ENCODE measurements around the gene S100G.

DNA sequence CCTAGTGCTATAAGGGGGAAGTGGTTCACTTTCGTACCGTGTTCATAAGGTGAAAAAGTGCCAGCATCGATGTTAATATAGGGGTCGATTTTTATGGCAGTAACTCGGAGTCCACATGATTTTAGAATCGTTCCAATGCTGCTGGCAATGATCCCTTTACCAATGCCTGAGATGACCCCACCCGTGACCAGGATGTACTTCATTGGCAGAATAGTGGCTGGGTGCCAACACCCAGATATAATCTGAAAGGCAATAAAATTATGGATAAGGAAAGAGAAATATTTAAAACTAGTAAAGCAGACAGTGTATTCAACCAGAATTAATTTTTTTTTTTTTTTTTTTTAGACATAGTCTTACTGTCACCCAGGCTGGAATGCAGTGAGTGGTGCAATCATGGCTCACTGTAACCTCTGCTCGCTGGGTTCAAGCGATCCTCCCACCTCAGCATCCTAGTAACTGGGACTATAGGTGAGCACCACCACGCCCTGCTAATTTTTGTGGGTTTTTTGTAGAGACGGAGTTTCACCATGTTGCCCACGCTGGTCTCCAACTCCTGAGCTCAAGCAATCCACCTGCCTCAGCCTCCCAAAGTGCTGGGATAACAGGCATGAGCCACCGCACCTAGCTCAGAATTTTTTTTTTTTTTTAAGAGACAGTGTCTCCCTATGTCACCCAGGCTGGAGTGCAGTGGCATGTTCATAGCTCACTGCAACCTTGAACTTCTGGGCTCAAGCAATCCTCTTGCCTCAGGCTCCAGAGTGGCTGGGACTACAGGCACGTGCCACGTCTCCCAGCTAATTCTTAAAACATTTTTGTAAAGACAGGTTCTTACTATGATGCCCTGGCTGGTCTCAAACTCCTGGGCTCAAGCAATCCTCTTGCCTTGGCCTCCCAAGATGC is 53.0 kb downstream of the S100G start:
- TF ChIP-seq, protein P1, sequence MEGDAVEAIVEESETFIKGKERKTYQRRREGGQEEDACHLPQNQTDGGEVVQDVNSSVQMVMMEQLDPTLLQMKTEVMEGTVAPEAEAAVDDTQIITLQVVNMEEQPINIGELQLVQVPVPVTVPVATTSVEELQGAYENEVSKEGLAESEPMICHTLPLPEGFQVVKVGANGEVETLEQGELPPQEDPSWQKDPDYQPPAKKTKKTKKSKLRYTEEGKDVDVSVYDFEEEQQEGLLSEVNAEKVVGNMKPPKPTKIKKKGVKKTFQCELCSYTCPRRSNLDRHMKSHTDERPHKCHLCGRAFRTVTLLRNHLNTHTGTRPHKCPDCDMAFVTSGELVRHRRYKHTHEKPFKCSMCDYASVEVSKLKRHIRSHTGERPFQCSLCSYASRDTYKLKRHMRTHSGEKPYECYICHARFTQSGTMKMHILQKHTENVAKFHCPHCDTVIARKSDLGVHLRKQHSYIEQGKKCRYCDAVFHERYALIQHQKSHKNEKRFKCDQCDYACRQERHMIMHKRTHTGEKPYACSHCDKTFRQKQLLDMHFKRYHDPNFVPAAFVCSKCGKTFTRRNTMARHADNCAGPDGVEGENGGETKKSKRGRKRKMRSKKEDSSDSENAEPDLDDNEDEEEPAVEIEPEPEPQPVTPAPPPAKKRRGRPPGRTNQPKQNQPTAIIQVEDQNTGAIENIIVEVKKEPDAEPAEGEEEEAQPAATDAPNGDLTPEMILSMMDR (IDR thresholded peaks at IDR 0.05; ENCODE audit: low read length): no peak
- TF ChIP-seq EZH2 (optimal IDR thresholded peaks at IDR 0.05; ENCODE audit: low read depth, low read length): no peak

All from MM.1S (cell line).